ENCODE measurements around the gene MIS18BP1. TPM values are rescaled to one million over a fixed set of nuclear protein-coding genes. Genes with fewer than 3 reads are reported as not detected.
"Not testable (repeated sequence)": the region's sequence is repeated elsewhere in the genome, so short reads cannot be mapped to it uniquely, and the experiment has no call there.

MIS18BP1 gene
- total RNA-seq, 1 donor from 2014 or later: 51.3 TPM

DNA sequence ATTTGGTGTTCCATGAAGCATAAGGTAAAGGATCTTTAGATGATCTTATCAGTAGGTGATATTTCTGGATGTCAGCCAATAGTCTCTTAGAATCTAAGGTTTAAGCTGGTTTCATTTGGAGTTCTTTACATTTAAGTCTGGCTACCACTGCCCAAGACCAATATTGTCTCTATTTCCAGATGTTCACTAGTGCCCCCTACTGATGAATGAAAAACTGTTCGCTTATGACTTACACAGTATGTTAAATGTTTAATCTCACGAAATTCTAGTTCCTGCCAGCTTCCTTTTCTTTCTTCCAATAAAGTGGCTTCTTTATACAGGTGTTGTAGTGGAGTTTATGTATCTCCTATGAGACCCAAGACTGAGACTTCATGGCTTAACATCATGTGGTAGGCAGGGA, 31.8 kb upstream of the MIS18BP1 start:
- TF ChIP-seq CTCF (IDR thresholded peaks at IDR 0.05; ENCODE audit: unreplicated experiment): peak; percentile 42
- H3K4me1 Mint-ChIP-seq (ENCODE audit: unreplicated experiment): no peaks in the 10 kb centered on the region
- DNase-seq (ENCODE audit: low spot score): no peak
- H3K9me3 Mint-ChIP-seq (ENCODE audit: unreplicated experiment): peaks cover 8% of the 10 kb centered on the region
- no peak overlapping the region for H3K4me3 Mint-ChIP-seq (ENCODE audit: unreplicated experiment)
- no peak overlapping the region for H3K27ac Mint-ChIP-seq (ENCODE audit: unreplicated experiment)
- peaks cover 3% of the 10 kb centered on the region for H3K27me3 Mint-ChIP-seq (ENCODE audit: unreplicated experiment)
- peaks cover 5% of the 10 kb centered on the region for H3K36me3 Mint-ChIP-seq (ENCODE audit: low read depth, unreplicated experiment)

DNA sequence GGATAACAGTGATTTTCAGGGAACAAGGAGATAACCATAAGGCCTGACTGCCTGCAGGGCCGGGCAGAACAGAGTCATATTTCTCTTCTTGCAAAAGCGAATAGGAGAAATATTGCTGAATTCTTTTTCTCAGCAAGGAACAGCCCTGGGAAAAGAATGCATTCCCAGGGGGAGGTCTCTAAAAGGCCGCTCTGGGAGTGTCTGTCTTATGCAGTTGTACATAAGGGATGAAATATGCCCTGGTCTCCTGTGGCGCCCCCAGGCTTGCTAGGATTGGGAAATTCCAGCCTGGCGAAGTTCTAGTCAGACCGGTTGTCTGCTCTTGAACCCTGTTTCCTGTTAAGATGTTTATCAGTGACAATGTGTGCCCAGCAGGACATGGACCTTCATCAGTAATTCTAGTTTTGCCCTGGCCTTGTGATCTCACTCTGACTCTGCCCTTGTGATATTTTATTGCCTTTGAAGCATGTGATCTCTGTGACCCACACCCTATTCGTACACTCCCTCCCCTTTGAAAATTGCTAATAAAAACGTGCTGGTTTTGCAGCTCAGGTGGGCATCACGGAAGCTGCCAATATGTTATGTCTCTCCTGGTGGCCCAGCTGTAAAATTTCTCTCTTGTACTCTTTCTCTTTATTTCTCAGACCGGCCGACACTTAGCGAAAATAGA, 28.9 kb upstream of the MIS18BP1 start:
- H3K9me3 Mint-ChIP-seq (ENCODE audit: unreplicated experiment); H3K27me3 Mint-ChIP-seq (ENCODE audit: unreplicated experiment); DNase-seq (ENCODE audit: low spot score); H3K36me3 Mint-ChIP-seq (ENCODE audit: low read depth, unreplicated experiment); H3K4me1 Mint-ChIP-seq (ENCODE audit: unreplicated experiment); H3K27ac Mint-ChIP-seq (ENCODE audit: unreplicated experiment); H3K4me3 Mint-ChIP-seq (ENCODE audit: unreplicated experiment): not testable (repeated sequence)

DNA sequence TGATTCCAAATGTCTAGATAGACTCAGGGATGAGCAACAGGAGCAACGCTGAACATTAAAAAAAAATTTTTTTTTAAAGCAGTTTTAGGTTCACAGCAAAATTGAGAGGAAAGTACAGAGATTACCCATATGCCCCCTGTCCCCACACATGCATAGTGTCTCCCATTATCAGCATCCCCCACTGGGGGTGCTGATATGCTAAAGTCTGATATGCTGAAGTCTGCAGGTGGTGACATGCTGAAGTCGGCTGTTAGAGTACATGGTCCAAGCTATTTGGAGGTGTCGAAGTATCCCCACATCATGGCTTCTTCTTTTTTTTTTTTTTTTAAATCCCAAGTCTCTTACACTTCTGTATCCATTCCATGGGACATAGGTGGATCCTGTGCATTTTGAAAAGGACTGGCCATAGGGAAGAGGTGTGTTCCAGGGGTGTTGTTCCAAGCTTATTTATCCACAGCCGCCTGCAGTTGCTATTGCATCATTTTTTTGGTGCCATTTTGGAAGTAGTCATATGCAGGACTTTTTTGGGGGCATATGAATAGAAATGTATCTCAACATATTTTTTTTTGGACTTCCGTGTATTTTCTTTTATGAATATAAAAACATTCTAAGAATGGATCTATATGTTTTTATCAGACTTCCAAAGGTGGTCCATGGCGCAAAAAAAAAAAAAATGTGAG, 19.0 kb upstream of the MIS18BP1 start:
- TF ChIP-seq CTCF (IDR thresholded peaks at IDR 0.05; ENCODE audit: unreplicated experiment): no peak
- H3K27me3 Mint-ChIP-seq (ENCODE audit: unreplicated experiment): peaks cover 6% of the 10 kb centered on the region
- no peak for DNase-seq (ENCODE audit: low spot score)
- no peaks in the 10 kb centered on the region for H3K36me3 Mint-ChIP-seq (ENCODE audit: low read depth, unreplicated experiment)
- peaks cover 5% of the 10 kb centered on the region for H3K4me1 Mint-ChIP-seq (ENCODE audit: unreplicated experiment)
- no peak overlapping the region for H3K4me3 Mint-ChIP-seq (ENCODE audit: unreplicated experiment)
- H3K9me3 Mint-ChIP-seq (ENCODE audit: unreplicated experiment): no peaks in the 10 kb centered on the region
- no peak overlapping the region for H3K27ac Mint-ChIP-seq (ENCODE audit: unreplicated experiment)

DNA sequence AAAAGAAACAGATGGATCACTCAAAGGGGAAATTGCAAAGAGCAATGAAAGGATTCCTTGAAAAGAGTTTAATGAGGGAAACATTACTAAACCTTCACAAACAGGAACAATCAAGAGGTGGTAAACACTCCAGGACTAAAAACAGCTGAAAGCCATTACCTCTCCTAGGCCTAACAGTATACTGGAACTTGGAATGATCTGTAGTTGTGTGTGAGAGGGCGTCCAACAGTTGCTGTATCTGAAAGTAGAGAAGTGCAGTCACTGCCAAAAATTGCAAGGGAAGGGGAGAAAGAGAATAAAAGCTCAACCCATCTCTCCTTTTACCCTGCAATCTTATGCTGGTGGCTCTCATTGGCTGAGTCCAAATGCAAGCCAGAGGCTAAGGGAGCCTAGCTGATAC, 17.0 kb upstream of the MIS18BP1 start:
- no peak overlapping the region for H3K27ac Mint-ChIP-seq (ENCODE audit: unreplicated experiment)
- no peak for DNase-seq (ENCODE audit: low spot score)
- no peak for TF ChIP-seq CTCF (IDR thresholded peaks at IDR 0.05; ENCODE audit: unreplicated experiment)
- no peak overlapping the region for H3K4me3 Mint-ChIP-seq (ENCODE audit: unreplicated experiment)
- H3K9me3 Mint-ChIP-seq (ENCODE audit: unreplicated experiment): no peaks in the 10 kb centered on the region
- peaks cover 6% of the 10 kb centered on the region for H3K27me3 Mint-ChIP-seq (ENCODE audit: unreplicated experiment)
- H3K4me1 Mint-ChIP-seq (ENCODE audit: unreplicated experiment): peaks cover 5% of the 10 kb centered on the region
- no peaks in the 10 kb centered on the region for H3K36me3 Mint-ChIP-seq (ENCODE audit: low read depth, unreplicated experiment)

GRCh38 chr14:45267071-45267470, 14.1 kb upstream of the MIS18BP1 start:
- Mint-ChIP-seq H3K36me3 (ENCODE audit: low read depth, unreplicated experiment) (no peaks in the 10 kb centered on the region), H3K27me3 (ENCODE audit: unreplicated experiment) (peaks cover 6% of the 10 kb centered on the region), H3K9me3 (ENCODE audit: unreplicated experiment) (no peaks in the 10 kb centered on the region), H3K4me1 (ENCODE audit: unreplicated experiment) (peaks cover 5% of the 10 kb centered on the region), H3K4me3 (ENCODE audit: unreplicated experiment) (no peak overlapping the region), H3K27ac (ENCODE audit: unreplicated experiment) (no peak overlapping the region)
- DNase-seq (ENCODE audit: low spot score): no peak
- TF ChIP-seq CTCF (IDR thresholded peaks at IDR 0.05; ENCODE audit: unreplicated experiment): no peak
